ENCODE measurements around the gene ADGRD2. TPM values are rescaled to one million over a fixed set of nuclear protein-coding genes. Genes with fewer than 3 reads are reported as not detected.

ADGRD2 gene
- total RNA-seq = not detected in 2 replicates

DNA sequence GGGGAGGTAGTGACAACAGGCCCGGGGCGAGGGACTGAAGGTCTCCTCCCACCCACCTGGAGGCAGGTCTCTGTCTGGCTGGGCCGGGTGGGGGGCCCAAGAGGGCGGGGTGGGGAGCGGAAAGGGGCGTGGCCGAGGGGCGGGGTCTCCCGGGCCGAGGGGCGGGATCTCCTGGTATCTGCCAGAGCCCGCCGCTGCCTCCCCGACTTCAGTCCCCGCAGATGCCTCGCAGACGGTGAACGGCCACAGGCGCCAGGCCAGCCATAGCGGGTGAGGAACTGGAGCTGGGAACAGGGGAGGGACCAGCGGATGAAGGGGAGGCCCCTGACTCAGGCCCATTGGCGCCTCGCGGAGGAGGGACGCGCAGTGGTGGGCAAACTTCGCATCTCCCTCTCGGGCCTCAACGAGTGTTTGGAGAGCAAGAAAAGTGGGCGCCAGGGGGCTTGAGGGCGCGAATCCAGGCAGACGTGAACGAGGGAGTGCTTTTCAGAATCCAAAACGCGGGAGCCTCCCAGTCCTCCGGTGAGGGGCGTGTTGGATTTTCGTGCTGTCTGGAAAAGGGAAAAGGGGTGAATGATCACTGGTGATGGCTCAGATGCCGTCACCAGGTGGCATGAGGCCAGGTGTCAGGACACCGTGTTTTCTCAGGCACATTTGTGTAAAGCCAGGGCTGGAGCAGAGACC is at the start of gene ADGRD2:
ADGRD2 (plus strand) TSS at position 211 of the 684 bp plus-strand sequence. CDS start 1,216 bp downstream, outside the sequence.
- TF ChIP-seq, protein P1, sequence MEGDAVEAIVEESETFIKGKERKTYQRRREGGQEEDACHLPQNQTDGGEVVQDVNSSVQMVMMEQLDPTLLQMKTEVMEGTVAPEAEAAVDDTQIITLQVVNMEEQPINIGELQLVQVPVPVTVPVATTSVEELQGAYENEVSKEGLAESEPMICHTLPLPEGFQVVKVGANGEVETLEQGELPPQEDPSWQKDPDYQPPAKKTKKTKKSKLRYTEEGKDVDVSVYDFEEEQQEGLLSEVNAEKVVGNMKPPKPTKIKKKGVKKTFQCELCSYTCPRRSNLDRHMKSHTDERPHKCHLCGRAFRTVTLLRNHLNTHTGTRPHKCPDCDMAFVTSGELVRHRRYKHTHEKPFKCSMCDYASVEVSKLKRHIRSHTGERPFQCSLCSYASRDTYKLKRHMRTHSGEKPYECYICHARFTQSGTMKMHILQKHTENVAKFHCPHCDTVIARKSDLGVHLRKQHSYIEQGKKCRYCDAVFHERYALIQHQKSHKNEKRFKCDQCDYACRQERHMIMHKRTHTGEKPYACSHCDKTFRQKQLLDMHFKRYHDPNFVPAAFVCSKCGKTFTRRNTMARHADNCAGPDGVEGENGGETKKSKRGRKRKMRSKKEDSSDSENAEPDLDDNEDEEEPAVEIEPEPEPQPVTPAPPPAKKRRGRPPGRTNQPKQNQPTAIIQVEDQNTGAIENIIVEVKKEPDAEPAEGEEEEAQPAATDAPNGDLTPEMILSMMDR (IDR thresholded peaks at IDR 0.05; ENCODE audit: insufficient read depth, low read depth, low read length) = no peak
- peak within 1 kb of the TSS; percentile 2 for H3K4me3 ChIP-seq (ENCODE audit: low read depth, low read length)
- DNase-seq (ENCODE audit: low read depth) = peak; percentile 7

DNA sequence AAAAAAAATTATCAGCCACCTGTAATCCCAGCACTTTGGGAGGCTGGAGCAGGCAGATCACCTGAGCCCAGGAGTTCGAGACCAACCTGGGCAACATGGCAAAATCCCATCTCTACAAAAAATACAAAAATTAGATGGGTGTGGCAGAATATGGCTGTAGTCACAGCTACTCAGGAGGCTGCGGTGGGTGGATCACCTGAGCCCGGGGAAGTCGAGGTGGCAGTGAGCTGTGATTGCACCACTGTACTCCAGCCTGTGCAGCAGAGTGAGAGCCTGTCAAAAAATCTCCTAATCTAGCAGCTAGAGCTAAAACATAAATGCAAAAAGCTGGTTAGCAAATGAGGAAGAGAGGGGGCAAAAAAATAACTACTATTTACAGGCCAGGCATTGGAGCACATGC is 47.0 kb upstream of the ADGRD2 start:
- no peak for DNase-seq (ENCODE audit: low read depth)
- TF ChIP-seq, protein P1 (IDR thresholded peaks at IDR 0.05; ENCODE audit: insufficient read depth, low read depth, low read length) = no peak
- H3K4me3 ChIP-seq (ENCODE audit: low read depth, low read length) = no peak overlapping the region

DNA sequence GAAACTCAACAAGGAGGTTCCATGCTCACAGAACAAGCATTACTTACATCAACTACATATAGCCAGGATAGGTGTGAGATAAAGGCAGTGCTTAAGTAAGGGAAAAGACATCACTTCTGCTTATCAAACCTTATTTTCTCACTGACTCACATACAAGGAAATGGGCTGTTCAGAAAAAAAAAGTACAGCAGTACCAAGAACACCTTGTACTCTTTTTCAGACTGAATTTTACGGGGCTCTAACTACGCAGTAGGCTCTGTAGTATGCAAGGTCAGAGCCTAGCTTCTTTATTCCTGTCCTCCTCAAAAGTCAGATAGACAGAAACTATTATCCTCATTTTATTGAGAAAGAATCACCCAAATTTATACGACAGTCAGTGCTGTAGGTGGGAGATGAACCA is 40.8 kb upstream of the ADGRD2 start:
- H3K4me3 ChIP-seq (ENCODE audit: low read depth, low read length) = no peak overlapping the region
- DNase-seq (ENCODE audit: low read depth) = no peak
- TF ChIP-seq, protein P1 (IDR thresholded peaks at IDR 0.05; ENCODE audit: insufficient read depth, low read depth, low read length) = no peak

GRCh38 chr9:124410321-124410913 is 39.8 kb upstream of the ADGRD2 start:
- TF ChIP-seq, protein P1 (IDR thresholded peaks at IDR 0.05; ENCODE audit: insufficient read depth, low read depth, low read length) = peak; percentile 39
- no peak for DNase-seq (ENCODE audit: low read depth)
- no peak overlapping the region for H3K4me3 ChIP-seq (ENCODE audit: low read depth, low read length)

GRCh38 chr9:124411514-124412227 is 38.6 kb upstream of the ADGRD2 start:
- DNase-seq (ENCODE audit: low read depth) = peak; percentile 86
- TF ChIP-seq, protein P1 (IDR thresholded peaks at IDR 0.05; ENCODE audit: insufficient read depth, low read depth, low read length) = no peak
- no peak overlapping the region for H3K4me3 ChIP-seq (ENCODE audit: low read depth, low read length)

GRCh38 chr9:124412228-124412575 is 38.0 kb upstream of the ADGRD2 start:
- DNase-seq (ENCODE audit: low read depth) = no peak
- TF ChIP-seq, protein P1 (IDR thresholded peaks at IDR 0.05; ENCODE audit: insufficient read depth, low read depth, low read length) = no peak
- no peak overlapping the region for H3K4me3 ChIP-seq (ENCODE audit: low read depth, low read length)

Measured in fibroblast of villous mesenchyme (primary cell).